ENCODE data around the gene ZDHHC17.

ZDHHC17 gene

GRCh38 chr12:76798864-76799263 lies 34.9 kb downstream of the ZDHHC17 start:
- Histone ChIP-seq H3K79me2 (ENCODE audit: insufficient read depth, low read length) (peaks cover 24% of the 10 kb centered on the region), H3K9me3 (ENCODE audit: low read length) (peaks cover 3% of the 10 kb centered on the region; the same call in 1 of the 2 replicates), H3K27ac (ENCODE audit: low read depth, low read length, poor library complexity, severe bottlenecking) (no peak overlapping the region), H3K27me3 (ENCODE audit: insufficient read depth, low read length) (no peaks in the 10 kb centered on the region), H3F3A (ENCODE audit: insufficient read depth, low read length) (no peaks in the 10 kb centered on the region), H3K4me1 (ENCODE audit: insufficient read depth, low read length, severe bottlenecking) (no peaks in the 10 kb centered on the region), H3K9me2 (ENCODE audit: low read depth, low read length) (no peaks in the 10 kb centered on the region), H3K4me2 (ENCODE audit: low read length) (no peak overlapping the region), H2AFZ (ENCODE audit: low read length) (no peak overlapping the region), H4K20me1 (ENCODE audit: insufficient read depth, low read length) (no peaks in the 10 kb centered on the region), H3K4me3 (ENCODE audit: low read depth, low read length, poor library complexity, severe bottlenecking) (no peak overlapping the region), H3K36me3 (ENCODE audit: insufficient read depth, low read length) (peaks cover 41% of the 10 kb centered on the region), H3K9ac (ENCODE audit: low read length) (no peak overlapping the region)
- TF ChIP-seq CTCF (IDR thresholded peaks at IDR 0.05; ENCODE audit: low read length) (no peak), EZH2 (IDR thresholded peaks at IDR 0.05; ENCODE audit: borderline replicate concordance, low read length) (no peak)

- Histone ChIP-seq H3K9me2 (ENCODE audit: low read depth, low read length) (no peaks in the 10 kb centered on the region), H3K27ac (ENCODE audit: low read depth, low read length, poor library complexity, severe bottlenecking) (no peak overlapping the region), H3K36me3 (ENCODE audit: insufficient read depth, low read length) (peaks cover 41% of the 10 kb centered on the region), H3K9me3 (ENCODE audit: low read length) (peaks cover 3% of the 10 kb centered on the region; the same call in 1 of the 2 replicates), H3K79me2 (ENCODE audit: insufficient read depth, low read length) (peaks cover 22% of the 10 kb centered on the region), H2AFZ (ENCODE audit: low read length) (no peak overlapping the region), H3K4me1 (ENCODE audit: insufficient read depth, low read length, severe bottlenecking) (no peaks in the 10 kb centered on the region), H4K20me1 (ENCODE audit: insufficient read depth, low read length) (no peaks in the 10 kb centered on the region), H3K9ac (ENCODE audit: low read length) (no peak overlapping the region), H3K27me3 (ENCODE audit: insufficient read depth, low read length) (no peaks in the 10 kb centered on the region), H3K4me3 (ENCODE audit: low read depth, low read length, poor library complexity, severe bottlenecking) (no peak overlapping the region), H3F3A (ENCODE audit: insufficient read depth, low read length) (no peaks in the 10 kb centered on the region), H3K4me2 (ENCODE audit: low read length) (no peak overlapping the region)
- TF ChIP-seq CTCF (IDR thresholded peaks at IDR 0.05; ENCODE audit: low read length) (no peak), EZH2 (IDR thresholded peaks at IDR 0.05; ENCODE audit: borderline replicate concordance, low read length) (no peak)
Measured at GRCh38 chr12:76799362-76799761, 35.4 kb downstream of the ZDHHC17 start.

GRCh38 chr12:76802060-76802459 lies 38.1 kb downstream of the ZDHHC17 start:
- Histone ChIP-seq H3K4me1 (ENCODE audit: insufficient read depth, low read length, severe bottlenecking) (no peaks in the 10 kb centered on the region), H4K20me1 (ENCODE audit: insufficient read depth, low read length) (no peaks in the 10 kb centered on the region), H3K27me3 (ENCODE audit: insufficient read depth, low read length) (no peaks in the 10 kb centered on the region), H3K9me3 (ENCODE audit: low read length) (peaks cover 3% of the 10 kb centered on the region; the same call in 1 of the 2 replicates), H3K79me2 (ENCODE audit: insufficient read depth, low read length) (no peaks in the 10 kb centered on the region), H3K36me3 (ENCODE audit: insufficient read depth, low read length) (peaks cover 57% of the 10 kb centered on the region), H3F3A (ENCODE audit: insufficient read depth, low read length) (no peaks in the 10 kb centered on the region), H2AFZ (ENCODE audit: low read length) (no peak overlapping the region), H3K4me2 (ENCODE audit: low read length) (no peak overlapping the region), H3K4me3 (ENCODE audit: low read depth, low read length, poor library complexity, severe bottlenecking) (no peak overlapping the region), H3K27ac (ENCODE audit: low read depth, low read length, poor library complexity, severe bottlenecking) (no peak overlapping the region), H3K9me2 (ENCODE audit: low read depth, low read length) (no peaks in the 10 kb centered on the region), H3K9ac (ENCODE audit: low read length) (no peak overlapping the region)
- no peak for TF ChIP-seq CTCF (IDR thresholded peaks at IDR 0.05; ENCODE audit: low read length)
- TF ChIP-seq EZH2 (IDR thresholded peaks at IDR 0.05; ENCODE audit: borderline replicate concordance, low read length), result no peak
